ENCODE results near the gene CFAP65. TPM values are rescaled to one million over a fixed set of nuclear protein-coding genes. Genes with fewer than 3 reads are reported as not detected.
A peak's percentile ranks its signal among the peaks of the same experiment; 100 is the strongest.

The CFAP65 gene
- total RNA-seq, 2 donors from 2014 or later, result not detected

- WGBS, 2 donors, result 37 to 39% methylated on average over 4 to 6 of the region's 6 CpGs
- TF ChIP-seq, protein P1, sequence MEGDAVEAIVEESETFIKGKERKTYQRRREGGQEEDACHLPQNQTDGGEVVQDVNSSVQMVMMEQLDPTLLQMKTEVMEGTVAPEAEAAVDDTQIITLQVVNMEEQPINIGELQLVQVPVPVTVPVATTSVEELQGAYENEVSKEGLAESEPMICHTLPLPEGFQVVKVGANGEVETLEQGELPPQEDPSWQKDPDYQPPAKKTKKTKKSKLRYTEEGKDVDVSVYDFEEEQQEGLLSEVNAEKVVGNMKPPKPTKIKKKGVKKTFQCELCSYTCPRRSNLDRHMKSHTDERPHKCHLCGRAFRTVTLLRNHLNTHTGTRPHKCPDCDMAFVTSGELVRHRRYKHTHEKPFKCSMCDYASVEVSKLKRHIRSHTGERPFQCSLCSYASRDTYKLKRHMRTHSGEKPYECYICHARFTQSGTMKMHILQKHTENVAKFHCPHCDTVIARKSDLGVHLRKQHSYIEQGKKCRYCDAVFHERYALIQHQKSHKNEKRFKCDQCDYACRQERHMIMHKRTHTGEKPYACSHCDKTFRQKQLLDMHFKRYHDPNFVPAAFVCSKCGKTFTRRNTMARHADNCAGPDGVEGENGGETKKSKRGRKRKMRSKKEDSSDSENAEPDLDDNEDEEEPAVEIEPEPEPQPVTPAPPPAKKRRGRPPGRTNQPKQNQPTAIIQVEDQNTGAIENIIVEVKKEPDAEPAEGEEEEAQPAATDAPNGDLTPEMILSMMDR (IDR thresholded peaks at IDR 0.05), result peak in 6 of 7 experiments; percentile 38 to 50 (median 47)
- TF ChIP-seq POLR2A (IDR thresholded peaks at IDR 0.05), result no peak
- no peaks in the 10 kb centered on the region for H3K36me3 ChIP-seq (replicated peaks in 1 of 2; ENCODE audit: insufficient read depth in 1 of 2, low read depth in 2 of 2)
- no peak overlapping the region for H3K4me3 ChIP-seq
- intact Hi-C loops (cut with DNase I), result no loop called here
- H3K27ac ChIP-seq, result no peak overlapping the region
- no peaks in the 10 kb centered on the region for H3K9me3 ChIP-seq
- H3K27me3 ChIP-seq, result no peaks in the 10 kb centered on the region
- ATAC-seq, result peak; percentile 47
- DNase-seq, result peak; percentile 28 to 54 (median 44)
- H3K4me1 ChIP-seq, result no peaks in the 10 kb centered on the region
These were observed 31.1 kb downstream of the CFAP65 start for GRCh38 chr2:219010162-219010756.

- TF ChIP-seq, protein P1 (IDR thresholded peaks at IDR 0.05), result no peak
- TF ChIP-seq POLR2A (IDR thresholded peaks at IDR 0.05), result no peak
- H3K4me1 ChIP-seq, result no peaks in the 10 kb centered on the region
- no peaks in the 10 kb centered on the region for H3K27me3 ChIP-seq
- no peak overlapping the region for H3K4me3 ChIP-seq
- intact Hi-C loops (cut with DNase I), result no loop called here
- DNase-seq (no peak), ATAC-seq (no peak)
- no peaks in the 10 kb centered on the region for H3K9me3 ChIP-seq
- 55 to 56% methylated on average over 2 of the region's 2 CpGs for WGBS, 2 donors
- no peak overlapping the region for H3K27ac ChIP-seq
- no peaks in the 10 kb centered on the region for H3K36me3 ChIP-seq (replicated peaks in 1 of 2; ENCODE audit: insufficient read depth in 1 of 2, low read depth in 2 of 2)
These were observed 32.0 kb downstream of the CFAP65 start for GRCh38 chr2:219009294-219009693.

- H3K4me1 ChIP-seq, result peaks cover 38% of the 10 kb centered on the region
- H3K9me3 ChIP-seq, result no peaks in the 10 kb centered on the region
- no peak overlapping the region for H3K4me3 ChIP-seq
- H3K27ac ChIP-seq, result no peak overlapping the region
- TF ChIP-seq, protein P1 (IDR thresholded peaks at IDR 0.05), result no peak
- TF ChIP-seq POLR2A (IDR thresholded peaks at IDR 0.05), result no peak
- DNase-seq (no peak), ATAC-seq (no peak)
- H3K27me3 ChIP-seq, result no peaks in the 10 kb centered on the region
- 95 to 97% methylated on average over 3 of the region's 3 CpGs for WGBS, 2 donors
- intact Hi-C loops (cut with DNase I), result no loop called here
- H3K36me3 ChIP-seq (replicated peaks in 1 of 2; ENCODE audit: insufficient read depth in 1 of 2, low read depth in 2 of 2), result no peaks in the 10 kb centered on the region
These were observed 37.3 kb downstream of the CFAP65 start for GRCh38 chr2:219003979-219004378.

- H3K9me3 ChIP-seq, result no peaks in the 10 kb centered on the region
- no peak for ATAC-seq
- H3K4me1 ChIP-seq, result peaks cover 43% of the 10 kb centered on the region
- 9 to 11% methylated on average over 18 to 20 of the region's 20 CpGs for WGBS, 2 donors
- no peak overlapping the region for H3K4me3 ChIP-seq
- intact Hi-C loops (cut with DNase I), result no loop called here
- TF ChIP-seq, protein P1 (IDR thresholded peaks at IDR 0.05), result peak in 3 of 7 experiments; percentile 62 to 78 (median 69)
- TF ChIP-seq POLR2A (IDR thresholded peaks at IDR 0.05), result no peak
- DNase-seq, result no peak
- H3K36me3 ChIP-seq (replicated peaks in 1 of 2; ENCODE audit: insufficient read depth in 1 of 2, low read depth in 2 of 2), result no peaks in the 10 kb centered on the region
- no peaks in the 10 kb centered on the region for H3K27me3 ChIP-seq
- H3K27ac ChIP-seq, result peak overlapping the region in 2 of 4 donors; percentile 98 to 99
These were observed 38.1 kb downstream of the CFAP65 start for GRCh38 chr2:219003267-219003634.
